Neural progenitor cell (in vitro differentiated cells): ENCODE data around the gene NT5C2. TPM values are rescaled to one million over a fixed set of nuclear protein-coding genes. Genes with fewer than 3 reads are reported as not detected.

Experiments
- DNase-seq: peaks from one replicate; pipeline ENCODE4 v3.0.0-alpha.2; 2016; ENCODE audit warnings: low spot score
- H2AFZ ChIP-seq: fragments of 200-600 bp; sonication (generic); replicated peaks from 2 replicates; pipeline ENCODE4 v1.6.1; 2016; ENCODE audit warnings: antibody characterized with exemption
- H3F3A ChIP-seq: fragments of 200-600 bp; sonication (generic); 2 replicates; pipeline ENCODE4 v1.6.1; 2016; ENCODE audit warnings: antibody characterized with exemption, low read depth
- H3K27ac ChIP-seq: fragments of 200-600 bp; sonication (generic); 2 replicates; pipeline ENCODE4 v1.5.1; 2016; ENCODE audit warnings: mild to moderate bottlenecking
- H3K27me3 ChIP-seq: fragments of 200-600 bp; sonication (generic); 2 replicates; pipeline ENCODE4 v1.6.1; 2016; ENCODE audit warnings: mild to moderate bottlenecking, moderate library complexity
- H3K36me3 ChIP-seq: fragments of 200-600 bp; sonication (generic); 2 replicates; pipeline ENCODE4 v1.5.1; 2016
- H3K4me1 ChIP-seq: fragments of 200-600 bp; sonication (generic); 2 replicates; pipeline ENCODE4 v1.6.1; 2016; ENCODE audit warnings: mixed run types
- H3K4me2 ChIP-seq: fragments of 200-600 bp; sonication (generic); 2 replicates; pipeline ENCODE4 v1.6.1; 2016
- H3K4me3 ChIP-seq: fragments of 200-600 bp; sonication (generic); 2 replicates; pipeline ENCODE4 v1.5.1; 2016
- H3K79me2 ChIP-seq: fragments of 200-600 bp; sonication (generic); 2 replicates; pipeline ENCODE4 v1.6.1; 2016; ENCODE audit warnings: low read depth
- H3K9ac ChIP-seq: fragments of 200-600 bp; sonication (generic); 2 replicates; pipeline ENCODE4 v1.6.1; 2016
- H3K9me3 ChIP-seq: fragments of 200-600 bp; sonication (generic); 2 replicates; pipeline ENCODE4 v1.5.1; 2016; ENCODE audit warnings: low read depth
- H4K20me1 ChIP-seq: fragments of 200-600 bp; sonication (generic); 2 replicates; pipeline ENCODE4 v1.6.1; 2016; ENCODE audit warnings: low read depth
- H3K27ac Mint-ChIP-seq: 3 replicates; pipeline ENCODE4 v1.8.0; 2021; ENCODE audit warnings: mixed read lengths
- H3K27me3 Mint-ChIP-seq: 2 replicates; pipeline ENCODE4 v1.8.0; 2022; ENCODE audit warnings: low read depth, mild to moderate bottlenecking, inconsistent platforms, moderate library complexity, mixed read lengths; ENCODE audit not compliant: insufficient read depth
- H3K36me3 Mint-ChIP-seq: 3 replicates; pipeline ENCODE4 v1.8.0; 2021; ENCODE audit warnings: mixed read lengths
- H3K4me1 Mint-ChIP-seq: 3 replicates; pipeline ENCODE4 v1.8.0; 2021; ENCODE audit warnings: mixed read lengths
- H3K4me3 Mint-ChIP-seq: 3 replicates; pipeline ENCODE4 v1.8.0; 2021; ENCODE audit warnings: mild to moderate bottlenecking, moderate library complexity, mixed read lengths
- H3K9me3 Mint-ChIP-seq: 3 replicates; pipeline ENCODE4 v1.8.0; 2020; ENCODE audit warnings: mixed read lengths
- EZH2 ChIP-seq: fragments of 200-600 bp; sonication (generic); IDR thresholded peaks from 2 replicates; pipeline ENCODE4 v1.6.1; 2017; ENCODE audit warnings: antibody characterized with exemption, mild to moderate bottlenecking, moderate library complexity
- EZH2phosphoT487 ChIP-seq: fragments of 200-600 bp; sonication (generic); IDR thresholded peaks from 2 replicates; pipeline ENCODE4 v1.6.1; 2017; ENCODE audit warnings: antibody characterized with exemption
- total RNA-seq: library from RNA; depleted of rRNA; stranded (reverse); fragments of >200 nt; gene quantifications from 2 replicates; pipeline ENCODE4 v1.2.3, GENCODE V29; 2015; ENCODE audit warnings: low replicate concordance
- TF ChIP-seq, protein P1 (sequence below): fragments of 200-600 bp; sonication (generic); IDR thresholded peaks from 2 replicates; pipeline ENCODE4 v1.5.1; 2017; ENCODE audit warnings: antibody characterized with exemption, mild to moderate bottlenecking

The NT5C2 gene
- total RNA-seq, 1 donor from 2014 or later = 63.6 TPM

DNA sequence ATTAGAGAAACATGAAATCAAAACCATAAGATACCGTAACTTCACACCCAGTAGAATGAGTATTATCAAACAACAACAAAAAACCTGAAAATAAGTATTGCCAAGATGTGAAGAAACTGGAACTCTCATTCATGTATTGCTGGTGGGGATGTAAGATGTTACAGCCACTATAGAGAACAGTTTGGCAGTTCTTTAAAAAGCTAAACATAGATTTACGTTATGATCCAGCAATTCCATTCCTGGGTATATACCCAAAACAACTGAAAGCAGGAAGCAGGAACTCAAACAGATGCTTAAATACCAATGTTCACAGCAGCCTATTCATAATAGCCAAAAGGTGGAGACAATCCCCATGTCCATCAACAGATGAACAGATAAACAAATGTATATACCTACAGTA, 72.5 kb downstream of the NT5C2 start:
- Histone ChIP-seq H3F3A (no peaks in the 10 kb centered on the region), H3K27me3 (no peaks in the 10 kb centered on the region), H3K79me2 (peaks cover 4% of the 10 kb centered on the region), H3K9ac (no peak overlapping the region), H3K9me3 (no peaks in the 10 kb centered on the region), H3K4me3 (no peak overlapping the region), H2AFZ (no peak overlapping the region), H3K4me1 (peaks cover 21% of the 10 kb centered on the region), H3K36me3 (no peaks in the 10 kb centered on the region), H3K4me2 (no peak overlapping the region), H4K20me1 (peaks cover 4% of the 10 kb centered on the region), H3K27ac (no peak overlapping the region)
- no peak for DNase-seq
- Mint-ChIP-seq H3K9me3 (no peaks in the 10 kb centered on the region), H3K4me1 (peaks cover 9% of the 10 kb centered on the region), H3K36me3 (peaks cover 5% of the 10 kb centered on the region), H3K27ac (no peak overlapping the region), H3K4me3 (no peak overlapping the region), H3K27me3 (no peaks in the 10 kb centered on the region)
- TF ChIP-seq EZH2phosphoT487 (no peak), EZH2 (no peak)
- TF ChIP-seq, protein P1, sequence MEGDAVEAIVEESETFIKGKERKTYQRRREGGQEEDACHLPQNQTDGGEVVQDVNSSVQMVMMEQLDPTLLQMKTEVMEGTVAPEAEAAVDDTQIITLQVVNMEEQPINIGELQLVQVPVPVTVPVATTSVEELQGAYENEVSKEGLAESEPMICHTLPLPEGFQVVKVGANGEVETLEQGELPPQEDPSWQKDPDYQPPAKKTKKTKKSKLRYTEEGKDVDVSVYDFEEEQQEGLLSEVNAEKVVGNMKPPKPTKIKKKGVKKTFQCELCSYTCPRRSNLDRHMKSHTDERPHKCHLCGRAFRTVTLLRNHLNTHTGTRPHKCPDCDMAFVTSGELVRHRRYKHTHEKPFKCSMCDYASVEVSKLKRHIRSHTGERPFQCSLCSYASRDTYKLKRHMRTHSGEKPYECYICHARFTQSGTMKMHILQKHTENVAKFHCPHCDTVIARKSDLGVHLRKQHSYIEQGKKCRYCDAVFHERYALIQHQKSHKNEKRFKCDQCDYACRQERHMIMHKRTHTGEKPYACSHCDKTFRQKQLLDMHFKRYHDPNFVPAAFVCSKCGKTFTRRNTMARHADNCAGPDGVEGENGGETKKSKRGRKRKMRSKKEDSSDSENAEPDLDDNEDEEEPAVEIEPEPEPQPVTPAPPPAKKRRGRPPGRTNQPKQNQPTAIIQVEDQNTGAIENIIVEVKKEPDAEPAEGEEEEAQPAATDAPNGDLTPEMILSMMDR = no peak

DNA sequence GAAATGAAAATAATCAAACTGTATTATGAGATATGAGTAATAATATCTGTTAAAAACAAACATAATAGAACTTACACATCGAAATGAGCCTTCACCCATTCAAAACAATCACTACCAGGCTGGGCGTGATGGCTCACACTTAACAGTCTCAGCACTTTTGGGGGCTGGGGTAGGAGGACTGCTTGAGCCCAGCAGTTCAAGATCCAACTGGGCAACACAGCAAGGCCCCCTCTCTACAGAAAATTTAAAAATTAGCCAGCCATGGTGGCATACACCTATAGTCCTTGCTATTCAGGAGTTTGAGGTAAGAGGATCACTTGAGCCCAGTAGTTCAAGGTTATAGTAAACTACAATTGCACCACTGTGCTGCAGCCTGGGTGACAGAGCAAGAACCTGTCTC, 75.8 kb downstream of the NT5C2 start:
- H3K27me3 ChIP-seq = no peaks in the 10 kb centered on the region
- Mint-ChIP-seq H3K4me3 (no peak overlapping the region), H3K27ac (no peak overlapping the region), H3K9me3 (no peaks in the 10 kb centered on the region), H3K36me3 (no peaks in the 10 kb centered on the region), H3K27me3 (no peaks in the 10 kb centered on the region), H3K4me1 (no peaks in the 10 kb centered on the region)
- peaks cover 8% of the 10 kb centered on the region for H3K4me1 ChIP-seq
- H3K4me2 ChIP-seq = no peak overlapping the region
- no peaks in the 10 kb centered on the region for H3K36me3 ChIP-seq
- H3K79me2 ChIP-seq = peaks cover 8% of the 10 kb centered on the region
- H3K4me3 ChIP-seq = no peak overlapping the region
- H3K9me3 ChIP-seq = no peaks in the 10 kb centered on the region
- H3F3A ChIP-seq = no peaks in the 10 kb centered on the region
- H3K27ac ChIP-seq = no peak overlapping the region
- DNase-seq = no peak
- no peaks in the 10 kb centered on the region for H4K20me1 ChIP-seq
- H3K9ac ChIP-seq = no peak overlapping the region
- TF ChIP-seq EZH2 (no peak), EZH2phosphoT487 (no peak)
- TF ChIP-seq, protein P1 = no peak
- no peak overlapping the region for H2AFZ ChIP-seq

DNA sequence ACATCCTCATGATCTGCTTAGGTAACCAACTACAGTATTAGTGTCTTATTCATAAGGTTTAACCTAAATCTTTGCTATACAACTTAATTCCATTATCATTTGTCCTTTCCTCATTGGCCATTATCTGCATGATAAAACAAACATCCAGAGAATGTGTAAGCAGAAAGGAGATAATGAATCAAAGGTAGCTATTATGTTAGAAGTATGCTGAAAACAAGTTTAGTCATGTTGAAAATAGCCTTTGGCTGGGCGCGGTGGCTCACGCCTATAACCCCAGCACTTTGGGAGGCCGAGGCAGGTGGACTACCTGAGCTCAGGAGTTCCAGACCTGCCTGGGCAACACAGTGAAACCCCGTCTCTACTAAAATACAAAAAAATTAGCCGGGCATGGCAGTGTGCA, 78.2 kb downstream of the NT5C2 start:
- Mint-ChIP-seq H3K36me3 (peaks cover 2% of the 10 kb centered on the region), H3K27me3 (no peaks in the 10 kb centered on the region), H3K27ac (no peak overlapping the region), H3K9me3 (no peaks in the 10 kb centered on the region), H3K4me1 (peaks cover 6% of the 10 kb centered on the region), H3K4me3 (no peak overlapping the region)
- TF ChIP-seq, protein P1 = no peak
- TF ChIP-seq EZH2 (no peak), EZH2phosphoT487 (no peak)
- Histone ChIP-seq H3K79me2 (peaks cover 8% of the 10 kb centered on the region), H3K27me3 (no peaks in the 10 kb centered on the region), H3K27ac (no peak overlapping the region), H3K4me3 (no peak overlapping the region), H3K4me1 (peaks cover 22% of the 10 kb centered on the region), H3K36me3 (no peaks in the 10 kb centered on the region), H3F3A (no peaks in the 10 kb centered on the region), H3K4me2 (no peak overlapping the region), H2AFZ (no peak overlapping the region), H4K20me1 (no peaks in the 10 kb centered on the region), H3K9me3 (no peaks in the 10 kb centered on the region), H3K9ac (no peak overlapping the region)
- no peak for DNase-seq
